Suprapubic skin (tissue), 4 donors: ENCODE data around the gene ALDH5A1.

ENCODE experiments used
- POLR2A ChIP-seq, 2 donors: fragments of 450-650 bp; IDR thresholded peaks; one replicate each; pipeline ENCODE4 v1.6.1; 2017; ENCODE audit warnings: antibody characterized with exemption in 2 of 2, mild to moderate bottlenecking in 2 of 2, moderate library complexity in 2 of 2
- POLR2AphosphoS5 ChIP-seq, 3 donors: sonication (generic); formaldehyde crosslinking; IDR thresholded peaks; one replicate each; pipeline ENCODE4 v1.6.1; 2017; ENCODE audit warnings: antibody characterized with exemption in 3 of 3
- TF ChIP-seq, protein P1 (sequence below), 2 donors: fragments of 200-600 bp in 1 of 2; fragments of 450-650 bp in 1 of 2; sonication (generic) in 1 of 2; IDR thresholded peaks; one replicate each; pipeline ENCODE4 v1.5.1; 2016 to 2019; ENCODE audit warnings: antibody characterized with exemption in 2 of 2, mild to moderate bottlenecking in 1 of 2, moderate library complexity in 1 of 2

DNA sequence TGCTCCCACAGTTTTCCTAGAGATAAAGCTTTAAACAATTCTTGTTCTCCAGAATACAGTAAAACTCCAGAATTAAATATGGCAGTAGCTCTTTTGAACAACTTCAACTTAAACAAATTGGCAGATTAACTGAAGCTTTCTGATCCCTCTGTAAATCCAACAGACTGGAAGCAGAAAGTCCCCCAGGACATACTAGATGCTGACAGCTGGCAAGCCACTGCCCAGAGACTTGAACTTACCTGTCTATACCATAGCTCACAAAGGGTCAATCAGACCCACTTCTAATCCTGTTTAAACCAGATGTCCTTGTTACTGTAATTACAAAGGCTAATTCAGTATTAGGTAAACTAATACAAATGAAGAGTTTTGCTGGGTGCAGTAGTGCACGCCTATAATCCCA, 17.7 kb upstream of the ALDH5A1 start:
- TF ChIP-seq, protein P1, sequence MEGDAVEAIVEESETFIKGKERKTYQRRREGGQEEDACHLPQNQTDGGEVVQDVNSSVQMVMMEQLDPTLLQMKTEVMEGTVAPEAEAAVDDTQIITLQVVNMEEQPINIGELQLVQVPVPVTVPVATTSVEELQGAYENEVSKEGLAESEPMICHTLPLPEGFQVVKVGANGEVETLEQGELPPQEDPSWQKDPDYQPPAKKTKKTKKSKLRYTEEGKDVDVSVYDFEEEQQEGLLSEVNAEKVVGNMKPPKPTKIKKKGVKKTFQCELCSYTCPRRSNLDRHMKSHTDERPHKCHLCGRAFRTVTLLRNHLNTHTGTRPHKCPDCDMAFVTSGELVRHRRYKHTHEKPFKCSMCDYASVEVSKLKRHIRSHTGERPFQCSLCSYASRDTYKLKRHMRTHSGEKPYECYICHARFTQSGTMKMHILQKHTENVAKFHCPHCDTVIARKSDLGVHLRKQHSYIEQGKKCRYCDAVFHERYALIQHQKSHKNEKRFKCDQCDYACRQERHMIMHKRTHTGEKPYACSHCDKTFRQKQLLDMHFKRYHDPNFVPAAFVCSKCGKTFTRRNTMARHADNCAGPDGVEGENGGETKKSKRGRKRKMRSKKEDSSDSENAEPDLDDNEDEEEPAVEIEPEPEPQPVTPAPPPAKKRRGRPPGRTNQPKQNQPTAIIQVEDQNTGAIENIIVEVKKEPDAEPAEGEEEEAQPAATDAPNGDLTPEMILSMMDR (IDR thresholded peaks at IDR 0.05), result no peak
- TF ChIP-seq POLR2A (IDR thresholded peaks at IDR 0.05) (no peak), POLR2AphosphoS5 (IDR thresholded peaks at IDR 0.05) (no peak)
